Vagina (tissue), 2 donors: ENCODE data around the gene KLC4.

Experiments
- CTCF ChIP-seq, 3 experiments: fragments of 450-650 bp in 2 of 3; fragments of 200-600 bp in 1 of 3; sonication (generic) in 1 of 3; IDR thresholded peaks; one replicate each; pipeline ENCODE4 v1.5.1; 2017 to 2019; ENCODE audit warnings: antibody characterized with exemption in 3 of 3, mild to moderate bottlenecking in 2 of 3, moderate library complexity in 2 of 3
- POLR2A ChIP-seq, 2 donors: fragments of 450-650 bp; IDR thresholded peaks; one replicate each; pipeline ENCODE4 v1.6.1; 2017; ENCODE audit warnings: antibody characterized with exemption in 2 of 2, mild to moderate bottlenecking in 2 of 2, moderate library complexity in 2 of 2
- POLR2AphosphoS5 ChIP-seq, 2 donors: sonication (generic); formaldehyde crosslinking; IDR thresholded peaks; one replicate each; pipeline ENCODE4 v1.9.0; 2017; ENCODE audit warnings: antibody characterized with exemption in 2 of 2, mild to moderate bottlenecking in 2 of 2, low read depth in 1 of 2; ENCODE audit not compliant: insufficient read depth in 1 of 2

- TF ChIP-seq CTCF (IDR thresholded peaks at IDR 0.05) (no peak), POLR2AphosphoS5 (IDR thresholded peaks at IDR 0.05; ENCODE audit: insufficient read depth in 1 of 2, low read depth in 1 of 2) (no peak), POLR2A (IDR thresholded peaks at IDR 0.05) (no peak)
Measured at GRCh38 chr6:43086022-43086658, 26.7 kb downstream of the KLC4 start.
